A673 (cell line): Measurements from ENCODE around the gene KCTD5.

Source experiments
- EZH2 ChIP-seq: fragments of 200-600 bp; sonication (generic); IDR thresholded peaks from 2 replicates; pipeline ENCODE4 v1.6.1; 2017; ENCODE audit warnings: borderline replicate concordance, low read depth, mild to moderate bottlenecking, mixed read lengths, antibody characterized with exemption, low read length; ENCODE audit not compliant: poor library complexity, severe bottlenecking
- TF ChIP-seq, protein P1 (sequence below): fragments of 300-800, 200-600 bp; sonication (generic); conservative IDR thresholded peaks from 2 replicates; pipeline ENCODE4 v1.5.1; 2017; ENCODE audit warnings: low read depth, mild to moderate bottlenecking, antibody characterized with exemption, low read length, moderate library complexity, mixed read lengths

DNA sequence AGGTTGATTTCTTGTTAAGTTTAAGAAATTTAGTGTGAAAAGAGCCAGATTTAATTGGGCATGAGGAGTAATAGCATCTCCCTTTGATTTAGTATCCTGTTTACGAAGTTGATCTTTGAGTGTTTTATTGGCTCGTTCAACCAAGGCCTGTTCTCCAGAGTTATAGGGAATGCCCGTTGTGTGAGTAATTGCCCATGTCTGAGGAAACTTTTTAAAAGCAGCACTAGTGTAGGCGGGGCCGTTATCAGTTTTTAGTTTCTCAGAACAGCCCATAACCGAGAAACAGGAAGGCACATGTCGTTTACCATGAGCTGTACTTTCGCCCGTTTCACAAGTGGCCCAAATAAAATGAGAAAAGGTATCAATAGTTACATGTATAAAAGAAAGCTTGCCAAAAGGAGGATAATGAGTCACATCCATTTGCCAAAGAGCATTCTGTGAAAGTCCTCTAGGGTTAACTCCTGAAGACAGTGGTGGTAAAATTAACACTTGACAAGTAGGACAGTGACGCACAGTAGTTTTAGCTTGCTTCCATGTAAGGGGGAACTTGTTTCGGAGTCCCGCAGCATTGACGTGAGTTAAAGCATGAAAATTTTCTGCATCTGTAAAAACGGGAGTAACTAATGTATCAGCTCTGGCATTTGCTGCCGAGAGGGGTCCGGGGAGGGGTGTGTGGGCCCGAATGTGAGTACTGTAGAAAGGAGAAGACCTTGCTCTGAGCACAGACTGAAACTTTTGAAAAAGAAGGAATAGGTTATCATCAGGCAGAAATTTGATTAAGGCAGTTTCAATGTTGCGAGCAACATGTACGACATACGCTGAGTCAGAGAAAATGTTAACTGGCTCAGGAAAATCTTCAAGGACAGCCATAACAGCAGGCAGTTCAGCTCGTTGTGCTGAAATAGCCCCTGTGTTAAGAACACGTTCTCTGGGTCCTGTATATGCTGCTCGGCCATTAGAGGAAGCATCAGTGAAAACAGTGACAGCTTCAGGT lies 18.5 kb upstream of the KCTD5 start:
- TF ChIP-seq EZH2, result no peak
- TF ChIP-seq, protein P1, sequence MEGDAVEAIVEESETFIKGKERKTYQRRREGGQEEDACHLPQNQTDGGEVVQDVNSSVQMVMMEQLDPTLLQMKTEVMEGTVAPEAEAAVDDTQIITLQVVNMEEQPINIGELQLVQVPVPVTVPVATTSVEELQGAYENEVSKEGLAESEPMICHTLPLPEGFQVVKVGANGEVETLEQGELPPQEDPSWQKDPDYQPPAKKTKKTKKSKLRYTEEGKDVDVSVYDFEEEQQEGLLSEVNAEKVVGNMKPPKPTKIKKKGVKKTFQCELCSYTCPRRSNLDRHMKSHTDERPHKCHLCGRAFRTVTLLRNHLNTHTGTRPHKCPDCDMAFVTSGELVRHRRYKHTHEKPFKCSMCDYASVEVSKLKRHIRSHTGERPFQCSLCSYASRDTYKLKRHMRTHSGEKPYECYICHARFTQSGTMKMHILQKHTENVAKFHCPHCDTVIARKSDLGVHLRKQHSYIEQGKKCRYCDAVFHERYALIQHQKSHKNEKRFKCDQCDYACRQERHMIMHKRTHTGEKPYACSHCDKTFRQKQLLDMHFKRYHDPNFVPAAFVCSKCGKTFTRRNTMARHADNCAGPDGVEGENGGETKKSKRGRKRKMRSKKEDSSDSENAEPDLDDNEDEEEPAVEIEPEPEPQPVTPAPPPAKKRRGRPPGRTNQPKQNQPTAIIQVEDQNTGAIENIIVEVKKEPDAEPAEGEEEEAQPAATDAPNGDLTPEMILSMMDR, result no peak
